HCT116 (cell line): ENCODE measurements around the gene PDCD6IP. TPM values are rescaled to one million over a fixed set of nuclear protein-coding genes. Genes with fewer than 3 reads are reported as not detected.
"Not testable (repeated sequence)": the region's sequence is repeated elsewhere in the genome, so short reads cannot be mapped to it uniquely, and the experiment has no call there.

Experiments used
- ATAC-seq: fragments of 200-7000 bp; cut with Tn5 transposase; 2 replicates; pipeline ENCODE4 v1.9.1; 2020; ENCODE audit warnings: mild to moderate bottlenecking, moderate library complexity
- BruUV-seq: library from RNA; stranded (reverse); fragments of 400-500 nt; replicated peaks from 2 replicates; lab custom pipeline; 2021; lab: Mats Ljungman, UMichigan
- CTCF ChIA-PET: fragments of 300-600 bp; sonication (Branson Sonifier 250); formaldehyde crosslinking; loops from one replicate; lab custom pipeline; 2021; ENCODE audit warnings: antibody characterized with exemption; lab: Charles Lee
- POLR2A ChIA-PET: fragments of 300-600, 350-600 bp; sonication (Branson Sonifier 250); formaldehyde crosslinking; loops from one replicate; lab custom pipeline; 2021; ENCODE audit warnings: antibody characterized with exemption; lab: Charles Lee
- RAD21 ChIA-PET, 2 experiments: fragments of 300-600 bp; sonication (Branson Sonifier 250); formaldehyde crosslinking; loops; one replicate each; lab custom pipeline; 2023; ENCODE audit warnings: low total read pairs in 2 of 2; ENCODE audit not compliant: uncharacterized antibody in 2 of 2, unreplicated experiment in 2 of 2, low non-redundant PET in 1 of 2; lab: Charles Lee
- DNase-seq: peaks from one replicate; pipeline ENCODE4 v3.0.0-alpha.2; 2010; ENCODE audit warnings: low read depth, low spot score
- H2AFZ ChIP-seq: fragments of 200-600 bp; shearing (Covaris generic), sonication (generic); 2 replicates; pipeline ENCODE4 v1.6.1; 2017; ENCODE audit warnings: low read depth, mixed run types, mixed read lengths, antibody characterized with exemption, low read length; ENCODE audit not compliant: poor library complexity, severe bottlenecking
- H3K27ac ChIP-seq: 2 replicates; pipeline ENCODE4 v1.5.1; 2012; ENCODE audit warnings: low read depth, low read length
- H3K27me3 ChIP-seq: fragments of 200-600 bp; sonication (generic); 2 replicates; pipeline ENCODE4 v1.6.1; 2016; ENCODE audit warnings: mixed run types, low read length, mixed read lengths; ENCODE audit not compliant: insufficient read depth
- H3K36me3 ChIP-seq, 2 experiments: fragments of 200-500 bp in 1 of 2; fragments of 200-600 bp in 1 of 2; sonication (Bioruptor generic) in 1 of 2; sonication (generic) in 1 of 2; 2 replicates each; pipeline versions ENCODE4 v1.5.1 to v1.6.1; 2014 to 2016; ENCODE audit warnings: low read length in 2 of 2, inconsistent platforms in 1 of 2, mixed read lengths in 1 of 2, mixed run types in 1 of 2; ENCODE audit not compliant: insufficient read depth in 2 of 2, control insufficient read depth in 1 of 2
- H3K4me1 ChIP-seq, 2 experiments: fragments of 200-600 bp in 1 of 2; sonication (generic) in 1 of 2; 2 replicates each; pipeline versions ENCODE4 v1.5.1 to v1.6.1; 2012 to 2017; ENCODE audit warnings: low read length in 2 of 2, inconsistent platforms in 1 of 2, mild to moderate bottlenecking in 1 of 2, mixed read lengths in 1 of 2, mixed run types in 1 of 2, moderate library complexity in 1 of 2; ENCODE audit not compliant: insufficient read depth in 2 of 2, control insufficient read depth in 1 of 2
- H3K4me2 ChIP-seq: fragments of 200-600 bp; sonication (generic); 2 replicates; pipeline ENCODE4 v1.6.1; 2017; ENCODE audit warnings: mixed run types, low read length, mixed read lengths
- H3K4me3 ChIP-seq, 2 experiments: fragments of 200-600 bp in 1 of 2; sonication (generic) in 1 of 2; replicated peaks in 1 of 2; 2 replicates each; pipeline ENCODE4 v1.5.1; 2011 to 2016; ENCODE audit warnings: low read length in 2 of 2, control low read depth in 1 of 2, low read depth in 1 of 2, mild to moderate bottlenecking in 1 of 2, mixed read lengths in 1 of 2, mixed run types in 1 of 2
- H3K79me2 ChIP-seq: fragments of 200-600 bp; sonication (generic); 2 replicates; pipeline ENCODE4 v1.6.1; 2017; ENCODE audit warnings: mild to moderate bottlenecking, mixed run types, low read length, moderate library complexity, mixed read lengths; ENCODE audit not compliant: insufficient read depth
- H3K9ac ChIP-seq: fragments of 200-600 bp; sonication (generic); 2 replicates; pipeline ENCODE4 v1.6.1; 2016; ENCODE audit warnings: low read length, mixed read lengths
- H3K9me2 ChIP-seq: fragments of 200-600 bp; sonication (generic), shearing (Covaris generic); 2 replicates; pipeline ENCODE4 v1.6.1; 2017; ENCODE audit warnings: mixed run types, mild to moderate bottlenecking, moderate library complexity; ENCODE audit not compliant: insufficient read depth
- H3K9me3 ChIP-seq, 2 experiments: fragments of 200-500 bp in 1 of 2; fragments of 200-600 bp in 1 of 2; sonication (Bioruptor generic) in 1 of 2; sonication (generic) in 1 of 2; 2 replicates each; pipeline ENCODE4 v1.6.1; 2014 to 2017; ENCODE audit warnings: low read length in 2 of 2, mixed read lengths in 2 of 2, inconsistent platforms in 1 of 2, low read depth in 1 of 2, mild to moderate bottlenecking in 1 of 2, mixed run types in 1 of 2, moderate library complexity in 1 of 2; ENCODE audit not compliant: control insufficient read depth in 1 of 2, insufficient read depth in 1 of 2
- H4K20me1 ChIP-seq: fragments of 200-600 bp; sonication (generic), shearing (Covaris generic); 2 replicates; pipeline ENCODE4 v1.6.1; 2017; ENCODE audit warnings: mixed run types, mild to moderate bottlenecking, moderate library complexity; ENCODE audit not compliant: insufficient read depth
- ATF3 ChIP-seq: IDR thresholded peaks from 2 replicates; pipeline ENCODE4 v1.6.1; 2012
- CBX3 ChIP-seq: IDR thresholded peaks from 2 replicates; pipeline ENCODE4 v1.6.1; 2012; ENCODE audit warnings: low read depth
- CEBPB ChIP-seq: IDR thresholded peaks from 2 replicates; pipeline ENCODE4 v1.6.1; 2012; ENCODE audit warnings: low read depth
- CTCF ChIP-seq, 3 experiments: fragments of 200-600 bp in 1 of 3; sonication (generic) in 1 of 3; IDR thresholded peaks in 2 of 3; conservative IDR thresholded peaks in 1 of 3; 2 replicates each; pipeline ENCODE4 v1.5.1; 2012 to 2017; ENCODE audit warnings: low read depth in 2 of 3, low read length in 2 of 3, antibody characterized with exemption in 1 of 3, borderline replicate concordance in 1 of 3, control low read depth in 1 of 3, mild to moderate bottlenecking in 1 of 3, mixed read lengths in 1 of 3, mixed run types in 1 of 3, moderate library complexity in 1 of 3; ENCODE audit not compliant: insufficient read depth in 1 of 3
- EGR1 ChIP-seq: IDR thresholded peaks from 2 replicates; pipeline ENCODE4 v1.6.1; 2012; ENCODE audit warnings: low read depth
- ELF1 ChIP-seq: IDR thresholded peaks from 2 replicates; pipeline ENCODE4 v1.6.1; 2012; ENCODE audit warnings: low read depth, borderline replicate concordance
- EZH2phosphoT487 ChIP-seq: fragments of 200-600 bp; IDR thresholded peaks from 2 replicates; pipeline ENCODE4 v1.6.1; 2018; ENCODE audit warnings: antibody characterized with exemption, borderline replicate concordance
- FOSL1 ChIP-seq: IDR thresholded peaks from 2 replicates; pipeline ENCODE4 v1.6.1; 2012; ENCODE audit warnings: low read depth
- JUND ChIP-seq: IDR thresholded peaks from 2 replicates; pipeline ENCODE4 v1.6.1; 2012
- MAX ChIP-seq: IDR thresholded peaks from 2 replicates; pipeline ENCODE4 v1.6.1; 2012
- POLR2AphosphoS5 ChIP-seq: IDR thresholded peaks from 2 replicates; pipeline ENCODE4 v1.6.1; 2011; ENCODE audit warnings: mild to moderate bottlenecking, low read depth, low read length, moderate library complexity
- SRF ChIP-seq: IDR thresholded peaks from 2 replicates; pipeline ENCODE4 v1.6.1; 2012; ENCODE audit warnings: low read depth
- TCF7L2 ChIP-seq: IDR thresholded peaks from 2 replicates; pipeline ENCODE4 v1.7.0; 2011; ENCODE audit warnings: borderline replicate concordance, inconsistent platforms; ENCODE audit not compliant: insufficient read depth, insufficient read length; ENCODE audit errors: extremely low read depth
- ZBTB33 ChIP-seq: IDR thresholded peaks from 2 replicates; pipeline ENCODE4 v1.6.1; 2011; ENCODE audit warnings: mild to moderate bottlenecking, low read length, moderate library complexity; ENCODE audit not compliant: insufficient replicate concordance; ENCODE audit errors: extremely low read depth
- ZFX ChIP-seq: fragments of 450-650 bp; IDR thresholded peaks from 2 replicates; pipeline ENCODE4 v1.6.1; 2017
- ZNF274 ChIP-seq: fragments of 200-500 bp; sonication (Bioruptor generic); IDR thresholded peaks from 2 replicates; pipeline ENCODE4 v1.6.1; 2014; ENCODE audit warnings: mild to moderate bottlenecking, low read depth, low read length, inconsistent platforms
- intact Hi-C: fragments of 100-400 bp; cut with micrococcal nuclease; formaldehyde crosslinking; loops from 2 replicates; pipeline ENCODE4 v1.10.0; 2022
- total RNA-seq: library from RNA; stranded (reverse); gene quantifications from one replicate; pipeline ENCODE4 v1.2.1, GENCODE V29; 2021; ENCODE audit not compliant: unreplicated experiment

Gene PDCD6IP
- total RNA-seq, 1 experiment from 2014 or later, result 241 TPM

- H2AFZ ChIP-seq, BruUV-seq, POLR2A ChIA-PET, H3K9ac ChIP-seq, H4K20me1 ChIP-seq, intact Hi-C loops, H3K27me3 ChIP-seq, H3K79me2 ChIP-seq, RAD21 ChIA-PET, CTCF ChIA-PET, H3K4me3 ChIP-seq, H3K9me3 ChIP-seq, H3K9me2 ChIP-seq, H3K36me3 ChIP-seq, DNase-seq: not testable (repeated sequence)
- peaks cover 0 to 23% of the 10 kb centered on the region in 2 experiments; a peak in 2 of 4 replicates for H3K4me1 ChIP-seq
- peak overlapping the region; percentile 18; the same call in 1 of the 2 replicates for H3K27ac ChIP-seq
- TF ChIP-seq JUND (peak; percentile 61; the same call in 1 of the 2 replicates), FOSL1 (peak; percentile 57)
- peak overlapping the region; percentile 37; the same call in 1 of the 2 replicates for H3K4me2 ChIP-seq
- ATAC-seq, result peak; percentile 73
Observed at GRCh38 chr3:33855407-33855806, 57.0 kb downstream of the PDCD6IP start.

GRCh38 chr3:33855884-33856546 lies 57.6 kb downstream of the PDCD6IP start:
- 0 out of 2 replicates have a peak, but pooled peaks cover 4% of the 10 kb centered on the region for H3K79me2 ChIP-seq
- CTCF ChIA-PET, result no interaction called here
- H3K36me3 ChIP-seq, result peaks cover 0 to 11% of the 10 kb centered on the region in 2 experiments; a peak in 2 of 4 replicates
- H3K9me3 ChIP-seq, result no peaks in the 10 kb centered on the region
- no peaks in the 10 kb centered on the region for H3K27me3 ChIP-seq
- H3K4me3 ChIP-seq, result no peak overlapping the region
- intact Hi-C loops, result no loop called here
- BruUV-seq, result no TSS peak
- peak overlapping the region; percentile 37; the same call in 1 of the 2 replicates for H3K4me2 ChIP-seq
- DNase-seq, result no peak
- H3K4me1 ChIP-seq, result peaks cover 0 to 23% of the 10 kb centered on the region in 2 experiments; a peak in 2 of 4 replicates
- peak; percentile 69 for ATAC-seq
- H2AFZ ChIP-seq, result no peak overlapping the region
- no peak overlapping the region for H3K9ac ChIP-seq
- peak overlapping the region; percentile 18; the same call in 1 of the 2 replicates for H3K27ac ChIP-seq
- H3K9me2 ChIP-seq, result no peaks in the 10 kb centered on the region
- H4K20me1 ChIP-seq, result no peaks in the 10 kb centered on the region
- POLR2A ChIA-PET, result no interaction called here
- RAD21 ChIA-PET, result no interaction called here
- TF ChIP-seq ELF1 (no peak), ZNF274 (no peak), ATF3 (no peak), MAX (no peak), TCF7L2 (no peak), EGR1 (no peak), ZBTB33 (no peak), CEBPB (no peak), CTCF (IDR thresholded peaks at IDR 0.05 in 2 of 3, conservative IDR thresholded peaks at IDR 0.05 in 1 of 3; ENCODE audit: borderline replicate concordance in 1 of 3, insufficient read depth in 1 of 3, low read depth in 2 of 3, low read length in 2 of 3) (no peak), SRF (no peak), CBX3 (no peak), FOSL1 (no peak), EZH2phosphoT487 (no peak), ZFX (no peak), POLR2AphosphoS5 (no peak)
